Neutrophil (primary cell): Measurements from ENCODE around the gene KLF4.

Source experiments
- H3K27ac ChIP-seq: fragments of 200-600 bp; sonication (generic); 2 replicates; pipeline ENCODE4 v1.5.1; 2016; ENCODE audit warnings: mild to moderate bottlenecking, moderate library complexity
- H3K27me3 ChIP-seq: fragments of 200-600 bp; sonication (generic); 2 replicates; pipeline ENCODE4 v1.6.0; 2016; ENCODE audit warnings: mild to moderate bottlenecking
- H3K36me3 ChIP-seq: fragments of 200-600 bp; sonication (generic); 2 replicates; pipeline ENCODE4 v1.5.1; 2017
- H3K4me1 ChIP-seq, 2 experiments: fragments of 200-600 bp in 1 of 2; sonication (generic) in 1 of 2; 1 replicate in 1 of 2; 2 replicates in 1 of 2; pipeline versions ENCODE4 v1.5.1 to v1.6.1; 2013 to 2016; ENCODE audit warnings: low read depth in 1 of 2, low read length in 1 of 2, mild to moderate bottlenecking in 1 of 2, moderate library complexity in 1 of 2; ENCODE audit not compliant: control insufficient read depth in 1 of 2, insufficient read depth in 1 of 2
- H3K4me3 ChIP-seq, 2 experiments: fragments of 200-600 bp in 1 of 2; sonication (generic) in 1 of 2; 1 replicate in 1 of 2; 2 replicates in 1 of 2; pipeline ENCODE4 v1.5.1; 2013 to 2016; ENCODE audit warnings: low read depth in 1 of 2, low read length in 1 of 2, mild to moderate bottlenecking in 1 of 2, moderate library complexity in 1 of 2
- H3K9me3 ChIP-seq: fragments of 200-600 bp; sonication (generic); 2 replicates; pipeline ENCODE4 v1.5.1; 2016
- CTCF ChIP-seq: fragments of 200-600 bp; sonication (generic); IDR thresholded peaks from 2 replicates; pipeline ENCODE4 v1.5.1; 2016; ENCODE audit warnings: antibody characterized with exemption

The KLF4 gene

GRCh38 chr9:107523539-107523938, 34.0 kb upstream of the KLF4 start:
- Histone ChIP-seq H3K36me3 (no peaks in the 10 kb centered on the region), H3K9me3 (no peaks in the 10 kb centered on the region), H3K4me3 (no peak overlapping the region), H3K4me1 (no peaks in the 10 kb centered on the region), H3K27me3 (no peaks in the 10 kb centered on the region), H3K27ac (no peak overlapping the region)
- no peak for TF ChIP-seq CTCF

GRCh38 chr9:107520186-107520585, 30.6 kb upstream of the KLF4 start:
- no peak for TF ChIP-seq CTCF
- no peak overlapping the region for H3K27ac ChIP-seq
- H3K9me3 ChIP-seq, result no peaks in the 10 kb centered on the region
- H3K36me3 ChIP-seq, result no peaks in the 10 kb centered on the region
- H3K27me3 ChIP-seq, result no peaks in the 10 kb centered on the region
- H3K4me3 ChIP-seq, result no peak overlapping the region
- no peaks in the 10 kb centered on the region for H3K4me1 ChIP-seq

GRCh38 chr9:107518037-107518807, 28.7 kb upstream of the KLF4 start:
- no peaks in the 10 kb centered on the region for H3K36me3 ChIP-seq
- TF ChIP-seq CTCF, result no peak
- no peaks in the 10 kb centered on the region for H3K4me1 ChIP-seq
- no peak overlapping the region for H3K27ac ChIP-seq
- no peaks in the 10 kb centered on the region for H3K27me3 ChIP-seq
- H3K9me3 ChIP-seq, result no peaks in the 10 kb centered on the region
- no peak overlapping the region for H3K4me3 ChIP-seq

GRCh38 chr9:107513464-107514100, 24.0 kb upstream of the KLF4 start:
- Histone ChIP-seq H3K9me3 (no peaks in the 10 kb centered on the region), H3K27me3 (no peaks in the 10 kb centered on the region), H3K27ac (no peak overlapping the region), H3K4me1 (no peaks in the 10 kb centered on the region), H3K4me3 (no peak overlapping the region), H3K36me3 (no peaks in the 10 kb centered on the region)
- TF ChIP-seq CTCF, result no peak

GRCh38 chr9:107504585-107505455, 15.3 kb upstream of the KLF4 start:
- H3K36me3 ChIP-seq, result no peaks in the 10 kb centered on the region
- TF ChIP-seq CTCF, result no peak
- H3K4me3 ChIP-seq, result no peak overlapping the region
- H3K9me3 ChIP-seq, result no peaks in the 10 kb centered on the region
- H3K4me1 ChIP-seq, result no peaks in the 10 kb centered on the region
- no peak overlapping the region for H3K27ac ChIP-seq
- no peaks in the 10 kb centered on the region for H3K27me3 ChIP-seq
